Upper lobe of left lung (tissue), 6 donors: ENCODE results near the gene RNF146. TPM values are rescaled to one million over a fixed set of nuclear protein-coding genes. Genes with fewer than 3 reads are reported as not detected.

Source experiments
- ATAC-seq, 2 donors: fragments of 200-7000 bp; cut with Tn5 transposase; one replicate each; pipeline ENCODE4 v1.9.1; 2022; ENCODE audit warnings: mild to moderate bottlenecking in 2 of 2, moderate library complexity in 2 of 2; ENCODE audit not compliant: low FRiP score in 2 of 2
- DNase-seq, 2 donors: peaks; one replicate each; pipeline ENCODE4 v3.0.0-alpha.2; 2019 to 2020
- H3K27ac ChIP-seq, 4 donors: fragments of 200-600 bp; sonication (generic); one replicate each; pipeline ENCODE4 v1.5.1; 2016 to 2019
- H3K27me3 ChIP-seq, 4 donors: fragments of 200-600 bp; sonication (generic); one replicate each; pipeline ENCODE4 v1.5.1; 2017 to 2019
- H3K36me3 ChIP-seq, 4 donors: fragments of 200-600 bp; sonication (generic); one replicate each; pipeline ENCODE4 v1.5.1; 2016 to 2019
- H3K4me1 ChIP-seq, 4 donors: fragments of 200-600 bp; sonication (generic); one replicate each; pipeline ENCODE4 v1.5.1; 2018 to 2019
- H3K4me3 ChIP-seq, 4 donors: fragments of 200-600 bp; sonication (generic); one replicate each; pipeline ENCODE4 v1.5.1; 2017 to 2019; ENCODE audit warnings: mild to moderate bottlenecking in 2 of 4, moderate library complexity in 1 of 4
- H3K9me3 ChIP-seq, 4 donors: fragments of 200-600 bp; sonication (generic); one replicate each; pipeline ENCODE4 v1.5.1; 2018 to 2019
- EP300 ChIP-seq, 4 donors: sonication (generic); formaldehyde crosslinking; IDR thresholded peaks; one replicate each; pipeline ENCODE4 v1.5.1; 2017; ENCODE audit warnings: antibody characterized with exemption in 4 of 4, control low read depth in 2 of 4
- POLR2A ChIP-seq, 4 donors: fragments of 450-650 bp; IDR thresholded peaks; one replicate each; pipeline ENCODE4 v1.5.1; 2016 to 2017; ENCODE audit warnings: antibody characterized with exemption in 4 of 4, mild to moderate bottlenecking in 2 of 4
- POLR2AphosphoS5 ChIP-seq, 2 donors: sonication (generic); formaldehyde crosslinking; IDR thresholded peaks; one replicate each; pipeline ENCODE4 v1.5.1; 2017; ENCODE audit warnings: antibody characterized with exemption in 2 of 2
- WGBS, 2 donors: methylation state at CpG; one replicate each; pipeline ENCODE4 v1.1.5; 2017 to 2018; 5-methylcytosine and 5-hydroxymethylcytosine counted together
- total RNA-seq, 6 donors: library from RNA; depleted of rRNA in 4 of 6; stranded (reverse); fragments of >200 nt in 4 of 6; gene quantifications; one replicate each; pipeline versions ENCODE4 v1.1.0 to v1.2.1, GENCODE V29; 2016 to 2021
- TF ChIP-seq, protein P1 (sequence below), 6 experiments: fragments of 450-650 bp in 4 of 6; fragments of 200-600 bp in 2 of 6; sonication (generic) in 2 of 6; IDR thresholded peaks; one replicate each; pipeline ENCODE4 v1.5.1; 2016 to 2019; ENCODE audit warnings: antibody characterized with exemption in 6 of 6
- donor health status: DM: no; HTN: no; CAD: no; lungs with moderate emphysema.
- donor health status: DM: no; HTN: yes; CAD: no; lungs with severe emphysema.

RNF146 gene
- total RNA-seq, 6 donors from 2014 or later = 28.1 to 106 (median 53.0) TPM

GRCh38 chr6:127243501-127243900, 23.2 kb upstream of the RNF146 start:
- Histone ChIP-seq H3K36me3 (no peaks in the 10 kb centered on the region), H3K4me1 (no peaks in the 10 kb centered on the region), H3K27me3 (no peaks in the 10 kb centered on the region), H3K4me3 (no peak overlapping the region), H3K9me3 (no peaks in the 10 kb centered on the region), H3K27ac (no peak overlapping the region)
- 80 to 86% methylated on average over 1 of the region's 1 CpG for WGBS, 2 donors
- DNase-seq (no peak), ATAC-seq (no peak)
- TF ChIP-seq EP300 (IDR thresholded peaks at IDR 0.05) (no peak), POLR2A (IDR thresholded peaks at IDR 0.05) (no peak), POLR2AphosphoS5 (IDR thresholded peaks at IDR 0.05) (no peak)
- TF ChIP-seq, protein P1, sequence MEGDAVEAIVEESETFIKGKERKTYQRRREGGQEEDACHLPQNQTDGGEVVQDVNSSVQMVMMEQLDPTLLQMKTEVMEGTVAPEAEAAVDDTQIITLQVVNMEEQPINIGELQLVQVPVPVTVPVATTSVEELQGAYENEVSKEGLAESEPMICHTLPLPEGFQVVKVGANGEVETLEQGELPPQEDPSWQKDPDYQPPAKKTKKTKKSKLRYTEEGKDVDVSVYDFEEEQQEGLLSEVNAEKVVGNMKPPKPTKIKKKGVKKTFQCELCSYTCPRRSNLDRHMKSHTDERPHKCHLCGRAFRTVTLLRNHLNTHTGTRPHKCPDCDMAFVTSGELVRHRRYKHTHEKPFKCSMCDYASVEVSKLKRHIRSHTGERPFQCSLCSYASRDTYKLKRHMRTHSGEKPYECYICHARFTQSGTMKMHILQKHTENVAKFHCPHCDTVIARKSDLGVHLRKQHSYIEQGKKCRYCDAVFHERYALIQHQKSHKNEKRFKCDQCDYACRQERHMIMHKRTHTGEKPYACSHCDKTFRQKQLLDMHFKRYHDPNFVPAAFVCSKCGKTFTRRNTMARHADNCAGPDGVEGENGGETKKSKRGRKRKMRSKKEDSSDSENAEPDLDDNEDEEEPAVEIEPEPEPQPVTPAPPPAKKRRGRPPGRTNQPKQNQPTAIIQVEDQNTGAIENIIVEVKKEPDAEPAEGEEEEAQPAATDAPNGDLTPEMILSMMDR (IDR thresholded peaks at IDR 0.05) = no peak

DNA sequence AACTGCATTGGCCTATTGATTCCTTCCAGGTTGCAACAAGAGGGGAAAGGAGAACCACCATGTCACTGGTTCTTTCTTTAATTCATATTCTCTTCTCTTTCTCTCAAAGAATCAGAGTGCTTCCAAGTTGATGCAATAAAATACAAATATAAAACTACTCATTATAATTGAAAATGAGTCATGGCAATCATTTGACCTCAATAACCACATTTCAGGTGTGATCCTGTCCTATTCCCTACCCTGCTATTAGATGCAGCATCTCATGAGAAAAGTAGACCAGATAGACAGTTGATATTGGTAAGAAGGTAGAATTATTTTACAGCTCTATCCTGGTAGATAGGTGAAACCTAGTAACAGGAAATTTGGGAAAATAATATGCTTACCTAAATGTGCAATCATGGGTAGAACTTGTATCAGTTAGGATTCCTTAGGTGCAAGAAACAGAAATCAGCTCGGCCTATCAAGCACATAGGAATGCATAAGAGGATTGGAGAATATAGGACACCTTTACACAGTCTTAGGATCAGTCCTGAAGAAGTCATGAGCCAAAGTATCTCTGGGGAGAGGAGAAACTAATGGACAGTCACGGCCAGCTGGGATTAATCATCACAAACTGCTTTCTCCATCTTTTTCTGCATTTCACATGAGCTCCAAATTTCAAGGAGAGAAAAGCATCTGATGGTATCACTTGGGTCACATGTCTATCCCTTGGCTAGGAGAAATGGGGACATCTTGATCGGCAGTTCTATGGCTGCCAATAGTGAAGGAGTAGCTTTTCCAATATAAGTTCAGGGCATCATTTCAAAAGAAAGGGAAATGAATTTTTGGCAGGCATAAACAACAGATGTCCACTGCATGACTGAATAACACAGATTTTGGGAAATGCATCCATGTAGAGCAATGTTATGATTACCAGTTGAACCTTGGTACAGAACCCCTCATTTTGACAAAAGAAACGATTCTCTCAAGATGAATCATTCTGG, 19.3 kb upstream of the RNF146 start:
- TF ChIP-seq POLR2A (IDR thresholded peaks at IDR 0.05) (no peak), EP300 (IDR thresholded peaks at IDR 0.05) (no peak), POLR2AphosphoS5 (IDR thresholded peaks at IDR 0.05) (no peak)
- TF ChIP-seq, protein P1 (IDR thresholded peaks at IDR 0.05) = no peak

GRCh38 chr6:127249621-127250020, 17.0 kb upstream of the RNF146 start:
- H3K27me3 ChIP-seq = no peaks in the 10 kb centered on the region
- no peaks in the 10 kb centered on the region for H3K9me3 ChIP-seq
- no peak for ATAC-seq
- no peak overlapping the region for H3K27ac ChIP-seq
- TF ChIP-seq POLR2AphosphoS5 (IDR thresholded peaks at IDR 0.05) = no peak
- TF ChIP-seq EP300 (IDR thresholded peaks at IDR 0.05) = no peak
- TF ChIP-seq, protein P1 (IDR thresholded peaks at IDR 0.05) = no peak
- TF ChIP-seq POLR2A (IDR thresholded peaks at IDR 0.05) = no peak
- H3K4me1 ChIP-seq = no peaks in the 10 kb centered on the region
- H3K36me3 ChIP-seq = no peaks in the 10 kb centered on the region
- H3K4me3 ChIP-seq = no peak overlapping the region
- WGBS, 2 donors = 96 to 100% methylated on average over 1 of the region's 1 CpG
- DNase-seq = no peak

More for the DNA sequence above, 19.3 kb upstream of the RNF146 start:
- Histone ChIP-seq H3K4me1 (no peaks in the 10 kb centered on the region), H3K4me3 (no peak overlapping the region), H3K27ac (no peak overlapping the region), H3K9me3 (no peaks in the 10 kb centered on the region), H3K36me3 (no peaks in the 10 kb centered on the region), H3K27me3 (no peaks in the 10 kb centered on the region)
- ATAC-seq = no peak
- DNase-seq = no peak
- WGBS, 2 donors = 77 to 80% methylated on average over 4 of the region's 4 CpGs

DNA sequence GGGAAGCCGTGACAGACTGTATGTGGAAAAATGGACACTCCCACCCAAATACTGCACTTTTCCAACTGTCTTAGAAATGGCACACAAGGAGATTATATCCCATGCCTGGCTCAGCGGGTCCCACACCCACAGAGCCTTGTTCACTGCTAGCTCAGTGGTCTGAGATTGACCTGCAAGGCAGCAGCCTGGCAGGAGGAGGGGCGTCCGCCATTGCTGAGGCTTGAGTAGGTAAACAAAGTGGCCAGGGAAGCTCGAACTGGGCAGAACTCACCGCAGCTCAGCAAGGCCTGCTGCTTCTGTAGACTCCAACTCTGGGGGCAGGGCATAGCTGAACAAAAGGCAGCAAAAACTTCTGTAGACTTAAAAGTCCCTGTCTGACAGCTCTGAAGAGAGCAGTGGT, 11.4 kb upstream of the RNF146 start:
- no peak overlapping the region for H3K27ac ChIP-seq
- no peaks in the 10 kb centered on the region for H3K36me3 ChIP-seq
- H3K4me1 ChIP-seq = no peaks in the 10 kb centered on the region
- WGBS, 2 donors = 85 to 98% methylated on average over 5 to 6 of the region's 6 CpGs
- ATAC-seq = no peak
- no peaks in the 10 kb centered on the region for H3K9me3 ChIP-seq
- TF ChIP-seq EP300 (IDR thresholded peaks at IDR 0.05) = no peak
- DNase-seq = no peak
- no peak overlapping the region for H3K4me3 ChIP-seq
- no peaks in the 10 kb centered on the region for H3K27me3 ChIP-seq

- no peak for ATAC-seq
Measured at GRCh38 chr6:127262896-127263295, 3.8 kb upstream of the RNF146 start.

More at GRCh38 chr6:127262896-127263295, 3.8 kb upstream of the RNF146 start:
- TF ChIP-seq POLR2AphosphoS5 (IDR thresholded peaks at IDR 0.05) (no peak), POLR2A (IDR thresholded peaks at IDR 0.05) (no peak), EP300 (IDR thresholded peaks at IDR 0.05) (no peak)
- TF ChIP-seq, protein P1 (IDR thresholded peaks at IDR 0.05) = no peak
- DNase-seq = no peak
- Histone ChIP-seq H3K27me3 (no peaks in the 10 kb centered on the region), H3K9me3 (no peaks in the 10 kb centered on the region), H3K4me1 (peaks cover 6 to 7% (median 6%) of the 10 kb centered on the region in 4 donors), H3K27ac (no peak overlapping the region), H3K36me3 (no peaks in the 10 kb centered on the region), H3K4me3 (no peak overlapping the region)
- 69 to 72% methylated on average over 1 of the region's 1 CpG for WGBS, 2 donors
